Measurements from ENCODE around the gene AHCYL2. TPM values are rescaled to one million over a fixed set of nuclear protein-coding genes. Genes with fewer than 3 reads are reported as not detected.
"Not testable (repeated sequence)": the region's sequence is repeated elsewhere in the genome, so short reads cannot be mapped to it uniquely, and the experiment has no call there.

AHCYL2 gene
- polyA plus RNA-seq, 1 donor from 2014 or later, result 5.5 TPM

DNA sequence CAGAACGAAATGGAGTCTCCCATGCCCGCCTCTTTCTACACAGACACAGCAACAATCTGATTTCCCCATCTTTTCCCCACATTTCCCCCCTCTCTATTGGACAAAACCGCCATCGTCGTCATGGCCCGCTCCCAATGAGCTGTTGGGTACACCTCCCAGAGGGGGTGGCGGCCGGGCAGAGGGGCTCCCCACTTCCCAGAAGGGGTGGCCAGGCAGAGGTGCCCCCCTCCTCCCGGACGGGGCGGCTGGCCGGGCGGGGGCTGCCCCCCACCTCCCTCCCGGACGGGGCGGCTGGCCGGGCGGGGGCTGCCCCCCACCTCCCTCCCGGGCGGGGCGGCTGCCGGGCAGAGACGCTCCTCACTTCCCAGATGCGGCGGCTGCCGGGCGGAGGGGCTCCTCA, 251.1 kb downstream of the AHCYL2 start:
- H3K27ac Mint-ChIP-seq, H3K27me3 Mint-ChIP-seq, H3K4me3 Mint-ChIP-seq, H3K36me3 Mint-ChIP-seq, H3K9me3 Mint-ChIP-seq, H3K4me1 Mint-ChIP-seq: not testable (repeated sequence)

GRCh38 chr7:129476398-129476797, 251.6 kb downstream of the AHCYL2 start:
- H3K4me1 Mint-ChIP-seq, H3K36me3 Mint-ChIP-seq, H3K27ac Mint-ChIP-seq, H3K4me3 Mint-ChIP-seq, H3K9me3 Mint-ChIP-seq, H3K27me3 Mint-ChIP-seq: not testable (repeated sequence)

Other genes with a start within 250 kb of the AHCYL2 start
- gene TNPO3, start 169.9 kb upstream of the AHCYL2 start, polyA plus RNA-seq, result 36.7 TPM
- 55.0 TPM for gene TSPAN33, start 80.3 kb upstream of the AHCYL2 start, polyA plus RNA-seq
- gene SMO, start 36.4 kb upstream of the AHCYL2 start, polyA plus RNA-seq, result 0.36 TPM
- gene STRIP2, start 209.4 kb downstream of the AHCYL2 start, polyA plus RNA-seq, result 0.08 TPM